HuH-7 (cell line): ENCODE results near the gene FGF18.

Source experiments
- DNase-seq: peaks from one replicate; pipeline ENCODE4 v3.0.0; 2011; ENCODE audit warnings: low spot score

The FGF18 gene

GRCh38 chr5:171442287-171443042, 23.0 kb downstream of the FGF18 start:
- no peak for DNase-seq

- no peak for DNase-seq
Measured at GRCh38 chr5:171444582-171444981, 25.1 kb downstream of the FGF18 start.

GRCh38 chr5:171445644-171446516, 26.4 kb downstream of the FGF18 start:
- DNase-seq, result no peak

DNA sequence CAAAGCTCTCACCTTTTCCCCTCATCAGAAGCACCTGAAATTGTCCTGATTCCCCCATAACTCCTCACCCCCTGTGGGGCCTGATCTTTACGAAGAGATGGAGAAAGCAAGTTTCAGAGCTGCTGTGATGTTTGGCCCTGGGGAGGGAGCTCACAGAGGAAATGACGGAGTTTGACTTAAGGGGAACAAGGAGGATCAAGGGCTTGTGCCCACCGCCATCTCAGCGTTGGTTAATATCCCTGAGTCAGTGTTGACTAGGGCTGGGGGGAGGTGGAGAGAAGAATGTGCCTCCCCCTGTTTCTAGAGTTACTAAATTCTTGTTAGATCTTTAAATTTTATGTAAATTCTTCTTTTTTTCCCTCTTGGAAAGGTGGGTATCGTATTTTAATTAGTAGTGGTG, 27.8 kb downstream of the FGF18 start:
- DNase-seq, result no peak

DNA sequence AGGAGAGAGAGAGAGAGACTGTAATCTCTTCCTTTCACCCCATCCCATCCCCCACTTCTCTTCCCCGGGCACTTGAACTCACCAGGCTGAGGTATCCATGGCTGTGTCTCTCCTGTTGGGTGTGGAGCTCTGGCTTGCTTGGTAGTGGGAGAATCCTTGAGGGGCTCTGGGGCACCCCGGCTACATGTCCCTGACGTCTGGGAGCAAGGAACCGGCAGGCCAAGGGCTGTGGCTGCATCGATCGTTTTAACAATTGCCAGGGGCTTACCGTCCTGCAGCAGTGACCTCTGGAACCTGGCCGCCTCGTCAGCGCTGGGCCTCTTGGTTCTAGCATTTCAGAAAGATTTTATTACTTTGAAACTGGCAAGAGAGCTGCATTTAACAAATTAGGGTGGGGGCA, 30.0 kb downstream of the FGF18 start:
- DNase-seq, result peak; percentile 67

DNA sequence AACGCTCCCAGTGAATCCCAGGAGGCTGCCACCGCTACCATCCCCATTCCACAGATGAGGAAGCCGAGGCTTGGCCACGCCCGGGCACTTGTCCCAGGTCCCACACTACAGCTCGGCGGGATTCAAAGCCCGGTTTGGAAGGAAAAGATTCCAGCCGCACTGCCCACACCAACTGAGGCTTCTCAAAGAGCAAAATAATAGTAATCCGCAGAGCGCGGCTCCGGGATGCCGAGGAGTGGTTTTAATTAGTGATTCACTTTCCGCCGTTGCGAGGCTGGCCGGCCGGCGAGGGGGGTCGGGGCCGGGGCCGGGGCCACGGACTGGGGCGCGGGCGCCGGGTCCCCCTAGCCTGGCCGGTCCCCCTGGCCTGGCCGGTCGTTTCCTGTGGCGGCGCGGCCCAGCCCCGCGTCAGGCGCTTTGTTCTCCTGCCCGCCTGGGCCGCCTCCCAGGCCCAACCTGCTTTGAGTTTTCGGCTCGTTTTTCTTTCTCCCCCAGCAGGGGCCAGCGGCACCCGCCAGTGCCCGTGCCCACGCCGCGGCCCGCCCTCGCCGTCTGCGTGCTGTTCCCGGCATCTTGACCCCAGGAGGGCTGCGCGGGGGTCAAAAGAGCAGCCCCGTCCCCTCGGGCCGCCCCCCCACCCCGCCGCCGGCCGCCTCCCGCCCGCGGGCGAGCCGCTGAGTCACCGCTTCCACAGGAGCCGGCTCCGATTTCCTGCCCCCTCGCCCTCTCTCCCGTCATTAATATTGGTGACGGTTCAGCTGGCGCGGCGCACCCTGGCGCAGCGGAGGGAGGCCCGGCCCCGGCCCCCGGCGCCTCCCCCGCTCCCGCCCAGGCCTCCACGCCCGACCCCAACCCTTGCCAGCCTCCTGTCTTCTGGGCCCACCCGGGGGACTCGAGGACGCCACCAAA, 31.2 kb downstream of the FGF18 start:
- no peak for DNase-seq

- DNase-seq, result no peak
Measured at GRCh38 chr5:171451421-171451820, 32.0 kb downstream of the FGF18 start.

GRCh38 chr5:171453056-171453725, 33.7 kb downstream of the FGF18 start:
- no peak for DNase-seq

DNA sequence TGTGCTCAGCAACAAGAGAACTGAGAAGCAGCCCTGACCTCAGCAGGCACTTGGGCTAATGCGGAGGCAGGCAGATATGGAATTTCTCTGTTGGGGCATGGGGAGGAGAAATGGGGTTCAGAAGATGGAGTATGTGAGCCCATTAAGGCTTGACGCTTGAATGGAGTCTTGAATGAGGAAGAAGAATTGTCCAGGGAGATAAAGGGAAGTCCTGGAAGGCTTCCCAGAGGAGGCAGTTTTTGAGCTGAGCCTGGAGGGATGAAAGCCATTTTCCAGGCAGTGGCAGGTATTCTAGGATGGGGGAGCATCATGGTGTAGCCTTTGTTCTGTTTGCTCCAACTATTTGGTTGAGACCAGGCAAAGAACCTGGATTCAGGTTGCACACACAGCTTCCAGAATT, 34.5 kb downstream of the FGF18 start:
- no peak for DNase-seq

GRCh38 chr5:171454549-171454948, 35.1 kb downstream of the FGF18 start:
- no peak for DNase-seq

- no peak for DNase-seq
Measured at GRCh38 chr5:171455522-171455921, 36.1 kb downstream of the FGF18 start.

DNA sequence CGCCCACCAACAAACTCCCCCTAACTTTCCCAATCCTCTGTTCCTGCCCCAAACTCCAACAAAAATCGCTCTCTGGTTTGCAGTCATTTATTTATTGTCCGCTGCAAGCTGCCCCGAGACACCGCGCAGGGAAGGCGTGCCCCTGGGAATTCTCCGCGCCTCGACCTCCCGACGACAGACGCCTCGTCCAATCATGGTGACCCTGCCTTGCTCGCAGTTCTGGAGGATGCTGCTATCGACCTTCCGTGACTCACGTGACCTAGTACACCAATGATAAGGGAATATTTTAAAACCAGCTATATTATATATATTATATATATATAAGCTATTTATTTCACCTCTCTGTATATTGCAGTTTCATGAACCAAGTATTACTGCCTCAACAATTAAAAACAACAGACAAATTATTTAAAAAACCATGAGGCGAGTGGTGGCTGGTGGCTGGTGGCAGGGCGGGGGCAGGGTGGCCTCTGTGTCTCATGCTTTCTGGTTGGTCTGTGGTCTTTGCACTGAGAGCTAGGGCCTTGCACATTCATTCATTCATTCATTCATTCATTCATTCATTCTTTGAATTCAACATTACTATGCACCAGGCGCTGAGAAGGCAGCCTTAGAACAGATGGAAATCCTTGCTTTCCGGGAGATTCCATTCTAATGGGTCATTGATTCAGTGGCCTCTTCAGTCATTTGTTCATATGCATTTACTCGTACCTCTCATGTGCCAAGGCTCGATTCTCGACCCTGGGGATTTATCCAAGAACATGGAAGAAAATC, 37.9 kb downstream of the FGF18 start:
- no peak for DNase-seq

DNA sequence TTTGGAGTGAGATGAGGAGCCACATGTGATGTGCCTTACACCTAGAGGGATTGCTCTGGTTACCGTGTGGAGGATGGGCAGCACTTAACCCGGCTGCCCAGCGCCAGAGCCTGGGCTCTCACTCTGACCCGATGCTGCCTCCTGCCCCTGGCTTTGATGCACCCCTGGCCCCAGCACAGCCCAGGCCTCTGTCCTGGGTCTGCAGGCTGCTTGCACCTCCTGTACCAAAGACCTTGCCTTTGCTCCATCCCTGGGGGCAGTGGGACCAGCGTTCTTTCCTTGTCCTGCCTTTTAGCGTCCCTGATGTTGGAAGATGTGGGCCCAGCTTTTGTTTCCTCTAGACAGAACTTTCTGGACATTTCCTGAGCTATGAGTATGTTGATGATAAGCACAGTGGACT, 40.4 kb downstream of the FGF18 start:
- no peak for DNase-seq

DNA sequence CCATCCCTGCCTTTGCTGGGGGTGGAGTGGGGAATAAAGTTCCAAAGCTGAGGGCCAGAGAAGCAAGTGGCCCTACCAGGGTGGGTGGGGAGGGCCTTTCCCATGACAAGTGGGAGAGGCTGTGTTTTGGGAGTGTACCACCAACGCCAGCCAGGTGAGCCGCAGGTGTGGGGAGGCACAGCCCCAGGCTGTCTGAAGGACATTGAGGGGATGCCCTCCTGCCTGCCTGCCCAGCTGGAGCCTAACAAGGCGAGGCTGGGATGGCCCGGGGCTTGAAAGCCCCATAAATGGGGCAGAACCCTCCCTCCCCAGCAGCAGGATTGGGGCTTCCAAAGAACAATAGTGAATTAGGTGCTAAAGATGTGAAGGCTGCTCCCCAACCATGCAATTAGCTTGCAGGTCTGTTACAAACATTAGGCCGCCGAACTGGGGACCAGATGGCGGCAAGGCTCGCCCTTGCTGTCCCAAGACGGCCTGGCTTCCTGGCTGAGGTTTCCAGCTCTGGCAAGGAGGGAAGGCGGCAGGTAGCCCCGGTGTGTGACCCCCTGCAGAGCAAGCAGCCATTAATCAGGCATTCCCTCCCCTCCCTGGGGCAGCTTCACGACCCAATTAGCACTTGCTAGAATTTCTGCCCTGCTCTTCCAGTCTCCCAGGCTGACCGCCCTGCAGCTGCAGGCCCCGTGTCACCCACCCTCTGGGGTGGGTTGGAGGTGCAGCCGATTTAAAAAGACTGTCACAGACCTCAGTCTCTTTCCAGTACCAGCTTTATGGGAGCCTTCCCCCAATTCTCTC, 42.9 kb downstream of the FGF18 start:
- DNase-seq, result no peak

DNA sequence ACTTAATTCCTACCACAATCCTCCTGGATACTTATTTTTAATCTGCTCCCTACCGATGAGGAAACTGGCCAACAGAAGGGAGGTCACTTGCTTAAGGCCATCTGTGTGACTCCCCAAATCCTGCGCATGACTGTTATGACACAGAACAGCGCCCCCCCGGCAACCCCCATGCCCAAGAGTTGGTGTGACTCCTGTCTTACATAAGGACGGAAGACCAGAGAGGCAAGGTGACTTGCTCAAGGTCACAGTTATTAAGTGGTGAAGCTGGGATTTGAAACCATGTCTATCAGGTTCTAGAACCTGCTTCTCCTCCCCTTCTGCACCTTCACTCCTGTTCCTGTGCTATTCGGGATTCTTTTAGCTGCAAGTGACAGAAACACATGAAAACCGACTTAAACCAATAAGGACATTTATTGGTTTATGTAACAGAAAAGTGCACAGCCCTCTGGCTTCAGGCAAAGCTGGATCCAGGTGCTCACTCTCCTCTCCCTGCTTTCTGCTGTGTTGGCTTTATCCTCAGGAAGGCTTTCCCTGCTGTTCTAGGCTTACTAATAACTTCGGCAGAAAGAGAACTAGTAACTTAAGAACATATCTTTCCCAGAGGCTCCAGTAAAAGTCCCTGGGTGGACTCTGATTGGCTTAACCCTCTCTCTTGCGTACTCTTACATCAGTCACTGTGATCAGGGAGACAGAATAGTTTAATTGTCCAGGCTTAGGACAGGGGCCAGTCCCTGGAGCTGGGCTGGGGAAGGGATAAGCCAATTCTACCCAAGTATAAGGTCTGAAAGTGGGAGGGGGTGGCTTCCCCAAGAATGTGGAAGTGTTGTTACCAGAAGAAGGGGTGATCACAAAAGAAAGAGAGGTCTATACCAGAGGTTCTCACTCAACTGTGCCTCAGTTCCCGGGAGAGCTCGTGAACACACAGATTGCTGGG, 43.7 kb downstream of the FGF18 start:
- DNase-seq, result no peak

GRCh38 chr5:171463862-171464229, 44.4 kb downstream of the FGF18 start:
- DNase-seq, result no peak

DNA sequence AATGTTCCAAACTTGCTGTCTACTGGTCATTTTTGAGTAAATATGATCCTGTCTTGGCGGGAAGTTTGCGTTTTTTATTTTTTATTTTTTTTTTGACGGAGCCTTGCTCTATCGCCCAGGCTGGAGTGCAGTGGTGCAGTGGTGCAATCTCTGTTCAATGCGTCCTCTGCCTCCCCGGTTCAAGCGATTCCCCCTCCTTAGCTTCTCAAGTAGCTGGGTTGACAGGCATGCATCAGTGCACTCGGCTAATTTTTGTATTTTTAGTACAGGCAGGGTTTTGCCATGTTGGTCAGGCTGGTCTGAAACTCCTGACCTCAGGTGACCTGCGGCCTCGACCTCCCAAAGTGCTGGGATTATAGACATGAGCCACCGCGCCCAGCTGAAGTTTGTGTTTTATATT, 45.4 kb downstream of the FGF18 start:
- no peak for DNase-seq

DNA sequence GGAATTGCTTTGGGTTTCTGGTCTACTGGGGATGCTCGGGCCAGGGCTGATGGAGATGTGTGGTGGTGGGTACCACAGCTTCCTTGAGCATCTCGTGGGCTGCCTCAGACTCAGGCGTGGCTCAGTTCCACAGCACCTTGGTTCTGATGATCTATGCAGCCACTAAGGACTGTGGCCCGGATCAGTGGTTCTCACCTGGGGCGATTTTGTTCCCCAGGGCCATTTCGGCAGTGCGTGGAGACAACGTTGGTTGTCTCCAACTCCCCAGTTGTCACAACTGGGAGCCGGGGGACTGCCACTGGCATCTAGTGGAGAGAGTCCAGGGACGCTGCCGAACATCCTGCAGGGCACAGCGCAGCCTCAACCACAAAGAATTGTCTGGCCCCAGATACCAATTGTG, 47.7 kb downstream of the FGF18 start:
- no peak for DNase-seq

DNA sequence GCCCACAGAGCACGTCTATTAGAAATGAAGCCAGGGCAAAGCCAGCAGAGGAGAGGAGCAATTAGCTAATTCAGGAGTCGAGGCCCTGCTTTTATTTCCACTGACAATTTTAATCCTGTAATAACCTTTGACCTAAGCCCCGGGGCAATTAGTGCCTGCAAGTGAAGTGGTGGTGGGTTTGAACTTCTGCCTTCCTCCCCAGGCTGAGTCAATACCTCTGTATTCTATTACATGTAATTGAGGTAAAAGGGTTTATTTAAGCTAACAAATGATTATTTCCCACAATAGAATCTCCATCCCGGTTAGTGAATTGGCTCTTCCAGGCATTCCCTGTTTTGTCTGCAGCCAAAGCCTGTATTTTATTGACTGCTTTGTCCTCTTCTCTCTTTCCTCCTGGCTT, 49.9 kb downstream of the FGF18 start:
- DNase-seq, result no peak
